Ovary (tissue), 9 donors: ENCODE measurements around the gene SLC23A1. TPM values are rescaled to one million over a fixed set of nuclear protein-coding genes. Genes with fewer than 3 reads are reported as not detected.
A peak's percentile ranks its signal among the peaks of the same experiment; 100 is the strongest.

Source experiments
- DNase-seq, 5 donors: peaks; one replicate each; pipeline ENCODE4 v3.0.0-alpha.2; 2019 to 2020
- H3K27ac ChIP-seq, 2 donors: fragments of 200-600 bp; one replicate each; pipeline versions ENCODE4 v1.5.1 to v1.8.0; 2019 to 2022
- H3K27me3 ChIP-seq: fragments of 200-600 bp; one replicate; pipeline ENCODE4 v1.8.0; 2022
- H3K36me3 ChIP-seq: fragments of 200-600 bp; sonication (generic); one replicate; pipeline ENCODE4 v1.5.1; 2019
- H3K4me1 ChIP-seq: one replicate; pipeline ENCODE4 v1.8.1; 2013; ENCODE audit warnings: mild to moderate bottlenecking, moderate library complexity; ENCODE audit not compliant: insufficient read depth
- H3K4me3 ChIP-seq: fragments of 200-600 bp; sonication (generic); one replicate; pipeline ENCODE4 v1.5.1; 2017
- H3K9me3 ChIP-seq, 2 donors: fragments of 200-600 bp in 1 of 2; sonication (generic) in 1 of 2; one replicate each; pipeline versions ENCODE4 v1.5.1 to v1.8.1; 2013 to 2019; ENCODE audit warnings: mild to moderate bottlenecking in 1 of 2, moderate library complexity in 1 of 2
- EP300 ChIP-seq: sonication (generic); formaldehyde crosslinking; IDR thresholded peaks from one replicate; pipeline ENCODE4 v1.6.1; 2017; ENCODE audit warnings: antibody characterized with exemption
- POLR2A ChIP-seq: fragments of 450-650 bp; IDR thresholded peaks from one replicate; pipeline ENCODE4 v1.6.1; 2017; ENCODE audit warnings: antibody characterized with exemption, mild to moderate bottlenecking, moderate library complexity
- WGBS, 3 donors: extraction: QIAGEN DNeasy Blood & Tissue Kit in 1 of 3; methylation state at CpG; one replicate each; pipeline versions ENCODE4 v1.1.5 to v1.1.7; 2013 to 2017; 5-methylcytosine and 5-hydroxymethylcytosine counted together
- intact Hi-C, 4 donors: fragments of 100-400 bp; cut with DNase I; formaldehyde crosslinking; loops; one replicate each; pipeline versions ENCODE4 v1.11.0 to v1.15.1; 2022 to 2023
- polyA plus RNA-seq, 2 donors: library from polyadenylated mRNA; stranded (reverse); fragments of 200-250 nt in 1 of 2; fragments of 350-450 nt in 1 of 2; fragmentation: Illumina TruSeq in 1 of 2; extraction: RNeasy Lipid Tissue Mini Kit (QIAGEN cat#74804) in 1 of 2; gene quantifications; one replicate each; pipeline ENCODE4 v1.2.3, GENCODE V29; 2013 to 2014
- total RNA-seq, 7 donors: library from RNA; depleted of rRNA in 2 of 7; stranded (reverse); fragments of >200 nt in 2 of 7; fragmentation: NEBNext Ultra II Directional in 3 of 7; extraction: Animal tissue kit (Norgen Biotek cat#: 25700) in 3 of 7; gene quantifications; one replicate each; pipeline versions ENCODE4 v1.1.0 to v1.2.4, GENCODE V29; 2016 to 2023
- TF ChIP-seq, protein P1 (sequence below), 3 donors: fragments of 450-650 bp in 2 of 3; fragments of 200-600 bp in 1 of 3; IDR thresholded peaks; one replicate each; pipeline versions ENCODE4 v1.5.1 to v1.8.0; 2016 to 2022; ENCODE audit warnings: antibody characterized with exemption in 3 of 3, mild to moderate bottlenecking in 1 of 3
- donor health status: DM: no; HTN: no; CAD: no; lungs with moderate emphysema.
- donor health status: DM: no; HTN: no; CAD: no.
- donor health status: Bipolar disorder and iron deficiency.
- donor health status: DM: yes; HTN: yes; CAD: no.
- donor health status: DM: no; HTN: no; CAD: no.
- donor health status: DM: yes; HTN: yes; CAD: no.

SLC23A1 gene
- total and polyA plus RNA-seq, 9 donors = 0.05 to 14.5 (median 1.1) TPM; not detected in 3

DNA sequence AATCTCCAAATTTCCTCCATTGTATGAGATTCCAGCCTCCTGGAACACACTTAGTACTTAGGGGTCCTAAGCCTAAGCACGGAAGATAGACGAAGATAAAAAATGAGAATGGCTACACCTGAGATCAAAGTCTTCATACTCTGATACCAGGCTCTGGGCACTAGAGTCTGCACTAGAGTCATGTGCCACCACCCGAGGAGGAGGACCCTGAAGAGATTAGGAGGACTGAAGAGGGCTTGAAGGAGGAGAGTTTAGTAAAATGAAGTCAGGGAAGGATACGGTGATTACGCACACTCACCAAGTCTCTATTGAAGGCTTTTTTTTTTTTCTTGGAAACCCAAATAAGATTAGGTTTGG is 21.4 kb upstream of the SLC23A1 start:
- H3K27ac ChIP-seq = peak overlapping the region in 1 of 2 donors; percentile 94
- DNase-seq = no peak
- H3K27me3 ChIP-seq = no peaks in the 10 kb centered on the region
- WGBS, 3 donors = 59 to 68% (median 61%) methylated on average over 5 of the region's 5 CpGs
- H3K4me3 ChIP-seq = peak overlapping the region; percentile 52
- H3K9me3 ChIP-seq = no peaks in the 10 kb centered on the region
- TF ChIP-seq, protein P1, sequence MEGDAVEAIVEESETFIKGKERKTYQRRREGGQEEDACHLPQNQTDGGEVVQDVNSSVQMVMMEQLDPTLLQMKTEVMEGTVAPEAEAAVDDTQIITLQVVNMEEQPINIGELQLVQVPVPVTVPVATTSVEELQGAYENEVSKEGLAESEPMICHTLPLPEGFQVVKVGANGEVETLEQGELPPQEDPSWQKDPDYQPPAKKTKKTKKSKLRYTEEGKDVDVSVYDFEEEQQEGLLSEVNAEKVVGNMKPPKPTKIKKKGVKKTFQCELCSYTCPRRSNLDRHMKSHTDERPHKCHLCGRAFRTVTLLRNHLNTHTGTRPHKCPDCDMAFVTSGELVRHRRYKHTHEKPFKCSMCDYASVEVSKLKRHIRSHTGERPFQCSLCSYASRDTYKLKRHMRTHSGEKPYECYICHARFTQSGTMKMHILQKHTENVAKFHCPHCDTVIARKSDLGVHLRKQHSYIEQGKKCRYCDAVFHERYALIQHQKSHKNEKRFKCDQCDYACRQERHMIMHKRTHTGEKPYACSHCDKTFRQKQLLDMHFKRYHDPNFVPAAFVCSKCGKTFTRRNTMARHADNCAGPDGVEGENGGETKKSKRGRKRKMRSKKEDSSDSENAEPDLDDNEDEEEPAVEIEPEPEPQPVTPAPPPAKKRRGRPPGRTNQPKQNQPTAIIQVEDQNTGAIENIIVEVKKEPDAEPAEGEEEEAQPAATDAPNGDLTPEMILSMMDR (IDR thresholded peaks at IDR 0.05) = no peak
- TF ChIP-seq EP300 = no peak
- no peak for TF ChIP-seq POLR2A
- intact Hi-C loops = no loop called here
- H3K36me3 ChIP-seq = no peaks in the 10 kb centered on the region
- H3K4me1 ChIP-seq = no peaks in the 10 kb centered on the region

DNA sequence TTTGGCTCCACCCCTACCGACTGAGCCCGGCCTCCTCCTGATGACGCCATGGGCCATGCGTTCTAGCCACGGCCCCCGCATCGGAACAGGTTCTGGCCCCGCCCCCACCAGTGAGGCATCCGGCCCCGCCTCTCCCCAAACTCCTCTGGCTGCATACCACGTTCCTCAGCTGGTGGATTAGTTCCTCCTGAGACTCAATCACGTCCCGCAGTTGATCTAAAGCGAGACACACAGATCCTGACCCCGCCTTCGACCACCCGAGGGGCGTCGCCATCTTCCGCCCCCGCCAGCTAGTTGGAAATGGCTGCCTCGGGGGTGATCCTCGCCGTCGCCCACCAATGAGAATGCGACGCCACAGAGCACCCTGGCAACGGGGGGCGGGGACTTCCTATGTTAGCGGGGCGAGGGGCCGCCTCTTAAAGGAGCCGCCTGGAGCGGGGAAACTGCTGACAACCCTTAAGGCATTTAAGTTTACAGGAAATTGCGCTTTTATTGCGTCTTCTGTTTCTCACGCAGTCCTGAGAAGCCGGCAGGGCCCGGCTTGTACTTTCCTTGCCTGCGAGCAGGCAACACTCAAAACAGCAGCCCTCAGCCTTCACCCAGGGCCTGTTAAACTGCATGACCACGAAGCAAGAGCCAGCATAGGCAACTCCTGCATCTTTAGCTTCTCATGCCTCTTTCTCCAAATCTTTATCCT is 20.8 kb upstream of the SLC23A1 start, which contains the start of gene SPATA24:
Gene SPATA24, minus strand, starts transcription at position 303 of the 697 bp plus-strand sequence. Its CDS starts 29 bp downstream, at position 274.
- DNase-seq = peak; percentile 96 to 98 (median 97)
- TF ChIP-seq, protein P1 (IDR thresholded peaks at IDR 0.05) = no peak
- TF ChIP-seq EP300 = peak; percentile 48
- peak; percentile 43 for TF ChIP-seq POLR2A
- 0 to 1% (median 0%) methylated on average over 35 to 41 of the region's 41 CpGs for WGBS, 3 donors
- no peaks in the 10 kb centered on the region for H3K9me3 ChIP-seq
- intact Hi-C loops = no loop called here
- no peaks in the 10 kb centered on the region for H3K36me3 ChIP-seq
- H3K27ac ChIP-seq = peak within 1 kb of the TSS; percentile 54 to 94
- H3K4me3 ChIP-seq = peak within 1 kb of the TSS; percentile 52
- H3K27me3 ChIP-seq = no peaks in the 10 kb centered on the region
- no peaks in the 10 kb centered on the region for H3K4me1 ChIP-seq

DNA sequence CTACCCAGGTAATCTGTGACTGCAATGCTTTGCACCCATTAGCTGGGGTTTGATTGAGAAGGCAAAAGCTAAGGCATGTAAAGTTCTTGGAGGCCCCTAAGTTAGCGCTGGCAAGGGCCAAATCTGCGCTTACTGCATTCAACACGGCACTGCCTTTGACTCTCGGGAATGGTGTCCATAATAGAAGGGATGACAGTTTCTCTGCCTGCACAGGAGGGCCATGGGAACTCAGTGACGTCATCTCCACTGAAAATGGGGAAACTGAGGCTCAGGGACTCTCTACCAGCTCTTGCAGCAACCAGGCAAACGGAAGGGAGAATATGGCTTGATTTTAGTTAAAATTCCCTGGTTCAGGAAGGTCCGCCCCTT is 20.3 kb upstream of the SLC23A1 start:
- no peaks in the 10 kb centered on the region for H3K36me3 ChIP-seq
- DNase-seq = no peak
- intact Hi-C loops = no loop called here
- no peaks in the 10 kb centered on the region for H3K9me3 ChIP-seq
- peak overlapping the region; percentile 52 for H3K4me3 ChIP-seq
- peak overlapping the region in 1 of 2 donors; percentile 94 for H3K27ac ChIP-seq
- TF ChIP-seq POLR2A (no peak), EP300 (no peak)
- TF ChIP-seq, protein P1 (IDR thresholded peaks at IDR 0.05) = no peak
- WGBS, 3 donors = 11 to 15% (median 11%) methylated on average over 7 of the region's 7 CpGs
- no peaks in the 10 kb centered on the region for H3K4me1 ChIP-seq
- no peaks in the 10 kb centered on the region for H3K27me3 ChIP-seq

DNA sequence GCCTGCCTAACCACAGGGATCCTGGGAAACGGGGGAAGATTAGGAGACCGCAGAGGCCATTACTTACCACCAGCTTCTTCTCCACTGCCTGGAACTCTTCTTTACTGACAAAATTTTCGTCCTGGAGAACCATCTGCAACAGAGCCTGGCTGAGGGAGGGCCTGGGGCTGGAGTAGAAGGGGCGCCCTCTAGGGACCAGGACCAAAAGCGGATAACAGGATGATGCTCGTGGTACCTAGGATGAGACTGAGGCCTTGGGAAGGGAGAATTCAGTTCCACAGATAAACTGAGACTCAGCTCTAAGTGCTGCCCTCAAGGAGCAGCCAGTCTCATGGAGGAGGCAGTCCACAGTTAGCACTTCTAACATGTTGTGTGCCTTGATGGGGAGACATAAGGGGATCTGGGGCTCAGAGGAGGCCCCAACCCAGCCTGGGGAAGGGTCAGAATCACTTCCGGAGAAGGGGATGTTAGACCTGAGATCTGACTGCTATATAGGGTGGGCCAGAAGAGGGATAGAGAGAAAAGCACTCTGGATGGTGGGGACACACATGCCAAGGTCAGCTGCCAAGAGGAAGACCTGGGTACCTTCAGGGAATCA is 19.6 kb upstream of the SLC23A1 start:
- intact Hi-C loops = no loop called here
- no peak for DNase-seq
- Histone ChIP-seq H3K9me3 (no peaks in the 10 kb centered on the region), H3K4me3 (no peak overlapping the region), H3K27ac (no peak overlapping the region), H3K36me3 (no peaks in the 10 kb centered on the region), H3K4me1 (no peaks in the 10 kb centered on the region), H3K27me3 (no peaks in the 10 kb centered on the region)
- TF ChIP-seq EP300 (no peak), POLR2A (no peak)
- TF ChIP-seq, protein P1 (IDR thresholded peaks at IDR 0.05) = no peak
- WGBS, 3 donors = 73 to 76% (median 75%) methylated on average over 7 of the region's 7 CpGs
